NAMALWA (cell line): Measurements from ENCODE around the gene TAF13.
"Not testable (repeated sequence)": the region's sequence is repeated elsewhere in the genome, so short reads cannot be mapped to it uniquely, and the experiment has no call there.

Experiments
- DNase-seq: peaks from one replicate; pipeline ENCODE4 v3.0.0-alpha.2; 2015; ENCODE audit warnings: low spot score

The TAF13 gene

DNA sequence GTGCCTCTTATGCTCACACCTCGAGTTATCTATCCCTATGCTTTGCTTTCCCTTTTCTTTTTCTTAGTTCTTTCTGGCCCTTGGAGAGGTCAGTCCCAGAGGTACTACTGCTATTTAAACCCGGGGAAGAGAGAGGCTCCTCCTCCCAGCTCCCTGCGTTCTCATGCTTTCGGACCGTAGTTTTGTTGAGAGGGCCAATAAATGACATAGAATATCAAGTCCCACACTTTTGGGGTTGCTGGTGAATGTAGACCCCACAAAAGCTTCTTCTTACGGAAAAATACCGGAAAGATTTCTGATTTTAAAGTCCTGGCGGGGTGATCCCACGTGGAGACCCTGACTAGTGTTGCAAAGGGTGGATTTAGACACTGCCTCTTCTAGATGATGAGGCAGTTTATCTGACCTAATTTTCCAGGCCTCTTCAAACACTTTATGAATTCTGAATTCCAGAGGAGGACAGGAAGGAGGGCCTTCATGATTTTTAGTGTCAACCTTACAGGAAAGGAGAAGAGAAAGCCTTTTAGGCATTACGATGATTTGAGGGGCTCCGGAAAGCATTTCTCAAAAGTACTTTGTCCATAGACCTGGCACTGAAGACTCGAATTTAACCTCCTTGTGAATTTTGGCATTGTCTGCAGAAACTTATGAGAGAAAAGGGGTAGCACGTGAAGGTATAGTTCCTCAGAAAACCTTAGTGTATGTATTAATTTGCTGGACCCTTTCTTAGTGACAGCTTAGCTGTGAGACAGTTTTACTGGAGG, 15.5 kb upstream of the TAF13 start:
- DNase-seq, result peak; percentile 78

DNA sequence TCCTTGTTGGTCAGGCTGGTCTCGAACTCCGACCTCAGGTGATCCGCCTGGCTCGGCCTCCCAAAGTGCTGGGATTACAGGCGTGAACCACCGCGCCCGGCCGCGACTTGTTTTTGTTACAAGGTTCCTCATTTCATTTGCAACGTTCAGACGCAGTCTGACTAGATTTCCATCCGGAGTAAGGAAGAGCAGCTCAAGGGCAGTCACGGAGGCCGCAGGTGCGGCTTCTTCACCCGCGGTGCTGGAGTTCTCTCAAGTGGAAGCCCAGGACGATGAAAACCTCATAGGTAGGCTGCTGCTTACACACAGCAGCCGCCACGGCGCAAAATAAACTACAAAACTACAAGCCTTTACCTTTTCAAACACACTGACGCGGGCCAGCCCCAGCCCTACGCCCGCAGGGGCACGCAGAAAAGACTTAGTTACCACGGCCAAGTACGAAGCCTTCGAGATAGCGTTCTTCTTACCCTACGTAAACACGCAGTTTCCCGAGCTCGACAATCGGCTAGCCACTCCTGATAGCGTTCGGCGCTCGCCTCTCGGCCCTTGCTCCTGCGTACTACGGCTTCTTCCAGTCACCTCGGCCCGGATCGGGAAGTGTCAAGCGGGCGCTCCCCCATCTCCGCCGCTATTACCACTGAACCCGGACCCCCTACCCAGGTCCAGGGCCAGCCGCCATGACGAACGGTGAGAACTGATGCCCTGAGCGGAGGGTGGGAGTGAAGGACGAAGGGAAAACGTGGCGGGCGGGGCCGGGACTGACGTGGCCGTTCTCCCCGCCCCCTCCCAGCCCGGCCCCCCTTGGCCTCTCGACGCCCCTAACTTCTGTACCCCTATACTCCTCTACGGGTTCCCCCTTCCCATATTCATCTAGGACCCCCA, 14.6 kb upstream of the TAF13 start, which contains the start of gene TMEM167B:
Gene TMEM167B, plus strand, starts transcription at position 569 of the 882 bp plus-strand sequence. Its CDS starts 109 bp downstream, at position 678.
- peak; percentile 95 for DNase-seq

DNA sequence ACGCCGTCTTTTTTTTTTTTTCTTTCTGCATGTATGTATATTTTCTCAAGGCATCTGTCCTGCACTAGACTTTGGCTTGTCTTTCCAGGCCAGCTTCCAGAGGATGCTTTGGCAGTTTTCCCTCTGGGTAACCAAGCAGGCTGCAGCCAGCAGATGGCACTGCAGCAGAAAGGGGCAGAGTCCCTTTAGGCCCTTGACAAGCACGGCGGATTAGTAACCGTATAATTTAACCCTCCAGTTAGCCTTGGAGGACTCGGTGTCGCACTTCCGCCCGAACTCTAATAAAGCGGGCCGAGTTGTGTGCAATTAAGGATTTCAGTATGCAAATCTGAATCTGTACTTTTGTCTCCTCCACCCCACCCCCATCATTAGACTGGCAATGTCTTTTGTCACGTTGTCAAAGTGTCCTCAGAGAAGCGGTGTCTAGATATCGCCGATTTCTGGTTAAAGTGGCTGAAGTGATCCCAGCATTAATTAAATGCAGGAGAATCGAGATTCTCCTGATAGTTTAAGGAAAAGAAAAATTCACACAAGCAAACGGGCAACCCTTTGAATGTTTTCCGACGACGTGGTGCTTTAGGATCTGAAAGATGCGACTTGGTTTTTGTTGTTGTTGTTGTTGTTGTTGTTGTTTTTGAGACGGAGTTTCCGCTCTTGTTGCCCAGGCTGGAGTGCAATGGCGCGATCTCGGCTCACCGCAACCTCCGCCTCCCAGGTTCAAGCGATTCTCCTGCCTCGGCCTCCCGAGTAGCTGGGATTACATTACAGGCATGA, 13.6 kb upstream of the TAF13 start:
- peak; percentile 82 for DNase-seq

DNA sequence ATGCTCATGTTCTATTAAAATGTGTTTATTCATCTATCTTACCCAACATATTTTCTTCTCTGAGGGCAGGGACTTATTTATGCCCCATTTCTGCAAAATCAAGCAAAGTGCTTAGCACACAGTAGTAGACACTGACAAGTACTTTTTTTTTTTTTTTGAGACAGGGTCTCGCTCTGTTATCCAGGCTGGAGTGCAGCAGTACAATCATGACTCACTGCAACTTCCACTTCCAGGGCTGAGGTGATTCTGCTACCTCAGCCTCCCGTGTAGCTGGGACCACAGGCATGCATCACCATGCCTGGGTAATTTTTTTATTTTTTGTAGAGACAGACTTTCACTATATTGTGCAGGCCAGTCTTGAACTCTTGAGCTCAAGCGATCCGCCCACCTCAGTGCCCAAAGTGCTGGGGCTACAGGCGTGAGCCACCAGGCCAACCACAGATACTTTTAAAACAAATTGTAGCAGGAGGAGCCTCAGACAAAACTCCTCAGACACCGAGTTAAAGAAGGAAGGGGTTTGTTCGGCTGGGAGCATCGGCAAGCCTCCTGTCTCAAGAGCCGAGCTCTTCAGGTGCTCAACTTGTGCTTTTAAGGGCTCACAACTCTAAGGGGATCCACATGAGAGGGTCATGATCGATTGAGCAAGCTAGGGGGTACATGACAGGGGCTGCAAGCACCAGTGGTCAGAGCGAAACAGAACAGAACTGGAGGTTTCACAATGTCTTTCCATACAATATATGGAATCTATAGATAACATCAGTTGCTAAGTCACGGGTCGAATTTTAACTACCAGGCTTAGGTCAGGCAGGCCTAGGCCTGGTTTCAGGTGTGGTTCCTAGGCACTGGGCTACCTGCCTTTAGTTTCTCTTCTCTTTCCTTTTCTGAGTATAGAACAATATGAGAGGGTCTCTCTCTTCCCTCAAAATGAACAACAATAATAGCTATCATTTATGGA, 9.0 kb upstream of the TAF13 start:
- no peak for DNase-seq

DNA sequence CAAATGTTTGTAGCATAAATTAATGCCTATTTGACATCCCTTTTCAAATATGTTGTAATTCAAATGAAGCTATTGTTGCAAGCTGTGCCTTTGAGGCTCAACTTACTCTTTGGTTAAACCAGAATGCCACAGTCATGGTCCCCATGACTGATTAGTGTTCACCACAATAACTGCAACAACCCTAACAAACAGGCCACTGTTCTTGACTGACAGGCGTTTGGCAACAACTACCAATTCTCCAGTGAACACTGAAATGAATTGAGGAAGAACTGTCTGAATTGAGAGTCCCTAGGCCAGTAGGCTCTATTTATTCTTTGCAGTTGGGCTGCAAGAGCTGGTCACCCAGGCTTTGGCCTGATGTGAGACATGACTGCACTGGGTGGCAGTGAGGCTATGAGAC, 8.1 kb upstream of the TAF13 start:
- DNase-seq, result no peak

DNA sequence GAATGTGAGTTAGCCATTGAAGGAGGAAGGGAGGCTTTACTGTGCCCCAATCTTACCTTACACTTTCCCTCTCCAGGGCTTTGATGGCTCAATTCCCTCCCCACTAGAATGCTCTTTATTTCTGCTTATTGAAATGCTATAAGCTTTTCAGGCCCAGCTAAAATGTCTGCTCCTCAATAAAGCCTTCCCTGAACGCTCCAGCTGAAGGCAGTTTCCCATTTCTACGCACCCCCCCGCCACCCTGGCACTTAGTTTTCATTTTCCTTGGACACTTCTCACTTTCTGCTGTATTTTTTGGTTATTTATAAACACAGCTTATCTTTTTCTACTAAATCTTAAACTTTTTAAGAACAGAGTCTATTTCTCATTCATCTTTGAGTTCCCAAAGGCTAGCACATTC, 7.7 kb upstream of the TAF13 start:
- no peak for DNase-seq

DNA sequence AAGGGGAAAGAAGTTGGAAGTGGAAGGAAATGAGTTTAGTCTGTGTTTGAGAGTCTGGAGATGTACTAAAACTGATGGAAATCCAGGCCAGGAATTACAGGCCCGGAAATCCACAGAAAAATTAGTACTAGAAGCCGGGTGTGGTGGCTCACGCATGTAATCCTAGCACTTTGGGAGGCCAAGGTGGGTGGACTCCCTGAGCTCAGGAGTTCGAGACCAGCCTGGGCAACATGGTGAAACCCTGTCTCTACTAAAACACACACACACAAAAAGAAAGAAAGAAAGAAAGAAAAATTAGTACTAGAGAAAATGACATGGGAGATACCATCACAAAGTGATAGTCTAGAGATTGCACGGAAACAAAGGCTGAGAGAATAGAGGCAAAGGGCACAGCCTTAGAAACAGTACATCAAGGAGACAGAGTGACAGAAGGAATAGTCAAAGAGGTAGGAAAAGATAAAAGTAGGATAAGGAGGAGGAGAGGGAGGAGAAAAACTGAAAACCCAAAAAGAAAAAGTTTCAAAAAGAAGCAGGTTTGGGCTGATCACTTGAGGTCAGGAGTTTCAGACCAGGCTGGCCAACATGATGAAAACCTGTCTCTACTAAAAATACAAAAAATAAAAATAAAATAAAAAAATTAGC, 4.8 kb upstream of the TAF13 start:
- no peak for DNase-seq

DNA sequence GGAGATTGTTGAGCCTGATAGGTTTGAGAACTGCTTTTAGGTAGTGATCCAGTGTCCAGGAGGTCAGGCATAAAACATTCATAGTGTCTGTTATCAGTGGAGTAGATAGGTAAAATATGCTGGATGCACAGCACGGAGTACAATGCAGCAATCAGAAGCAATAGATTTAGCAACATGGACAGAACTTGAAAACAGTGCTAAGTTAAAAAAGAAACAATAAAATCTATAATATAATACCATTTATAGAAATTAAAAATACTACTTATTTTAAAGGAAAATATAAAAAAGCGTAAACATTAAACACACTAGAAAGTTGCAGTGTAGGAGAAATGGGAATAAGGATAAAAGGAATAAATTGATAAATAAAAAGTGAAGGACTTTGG, 3.4 kb upstream of the TAF13 start:
- no peak for DNase-seq

DNA sequence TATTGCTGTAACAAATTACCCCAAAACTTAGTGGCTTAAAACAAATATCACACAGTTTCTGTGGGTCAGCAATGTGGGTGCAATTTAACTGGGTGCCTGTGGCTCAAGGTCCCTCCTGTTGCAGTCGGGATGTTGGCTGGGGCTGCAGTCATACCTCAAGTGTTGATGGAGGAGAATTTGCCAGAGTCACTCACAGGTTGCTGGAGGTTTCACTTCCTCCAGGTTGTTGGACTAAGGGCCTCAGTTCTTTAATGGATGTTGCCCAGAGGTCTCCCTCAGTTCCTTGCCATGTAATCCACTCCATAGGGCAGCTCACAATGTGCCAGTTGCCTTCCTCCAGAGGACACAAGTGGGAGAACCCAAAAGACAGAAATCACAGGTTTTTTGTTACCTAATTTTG, 2.5 kb upstream of the TAF13 start:
- peak; percentile 38 for DNase-seq

DNA sequence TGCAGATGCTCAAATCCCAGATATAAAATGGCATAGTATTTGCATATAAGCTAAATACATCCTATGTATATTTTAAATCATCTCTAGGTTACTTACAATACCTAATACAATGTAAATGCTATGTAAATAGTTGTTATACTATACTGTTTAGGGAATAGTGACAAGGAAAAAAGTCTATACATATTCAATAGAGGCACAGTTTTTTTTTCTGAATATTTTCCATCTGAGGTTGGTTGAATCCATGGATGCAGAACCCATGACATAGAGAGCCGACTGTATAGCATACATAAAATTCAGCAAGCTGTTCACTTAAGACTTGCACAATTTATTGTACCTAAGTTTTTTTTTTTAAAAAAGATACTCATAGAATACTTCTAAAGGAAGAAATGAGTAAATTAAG, 6.5 kb downstream of the TAF13 start:
- DNase-seq, result no peak

DNA sequence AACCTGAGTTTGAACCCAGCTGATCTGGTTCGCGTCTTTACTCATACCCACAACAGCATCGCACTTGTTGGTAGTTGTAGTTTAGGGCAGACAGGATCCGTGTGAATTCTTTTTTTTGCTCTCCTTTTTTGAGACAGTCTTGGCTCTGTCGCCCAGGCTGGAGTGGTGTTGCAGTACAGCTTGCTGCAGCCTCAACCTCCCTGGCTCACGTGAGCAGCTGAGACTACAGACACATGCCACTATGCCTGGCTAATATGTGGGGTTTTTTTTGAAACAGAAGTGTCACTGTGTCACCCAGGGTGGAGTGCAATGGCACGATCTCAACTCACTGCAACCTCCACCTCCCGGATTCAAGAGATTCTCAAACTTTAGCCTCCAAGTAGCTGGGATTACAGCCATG, 7.9 kb downstream of the TAF13 start:
- no peak for DNase-seq

DNA sequence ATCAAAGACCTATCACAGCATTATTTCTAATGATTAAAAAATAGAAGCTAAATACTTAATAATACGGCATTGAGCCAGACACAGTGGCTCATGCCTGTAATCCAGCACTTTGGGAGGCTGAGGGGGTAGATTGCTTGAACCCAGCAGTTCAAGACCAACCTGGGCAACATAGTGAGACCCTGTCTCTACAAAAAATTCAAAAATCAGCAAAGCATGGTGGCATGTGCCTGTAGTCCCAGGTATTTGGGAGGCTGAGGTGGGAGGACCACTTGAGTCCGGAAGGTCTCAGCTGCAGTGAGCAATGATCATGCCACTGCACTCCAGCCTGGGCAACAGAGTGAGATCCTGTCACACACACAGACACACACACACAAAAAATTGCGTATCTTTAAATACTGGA, 10.7 kb downstream of the TAF13 start:
- DNase-seq, result no peak

DNA sequence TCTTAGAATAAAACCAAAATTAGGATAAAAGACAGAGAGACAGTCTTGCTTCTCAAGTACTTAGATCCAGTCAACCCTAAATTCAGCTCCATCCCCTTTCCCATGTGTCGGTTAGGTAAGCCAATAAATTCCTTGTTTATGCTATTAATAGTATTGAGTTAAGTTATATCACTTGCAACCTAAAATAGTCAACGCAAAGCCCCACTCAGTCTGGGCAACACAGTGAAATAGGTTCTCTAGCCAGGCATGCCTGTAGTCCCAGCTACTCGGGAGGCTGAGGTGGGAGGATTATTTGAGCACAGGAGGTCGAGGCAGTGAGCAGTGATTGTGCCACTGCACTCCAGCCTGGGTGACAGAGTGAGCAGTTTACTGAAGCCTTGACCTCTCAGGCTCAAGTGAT, 14.6 kb downstream of the TAF13 start:
- no peak for DNase-seq

DNA sequence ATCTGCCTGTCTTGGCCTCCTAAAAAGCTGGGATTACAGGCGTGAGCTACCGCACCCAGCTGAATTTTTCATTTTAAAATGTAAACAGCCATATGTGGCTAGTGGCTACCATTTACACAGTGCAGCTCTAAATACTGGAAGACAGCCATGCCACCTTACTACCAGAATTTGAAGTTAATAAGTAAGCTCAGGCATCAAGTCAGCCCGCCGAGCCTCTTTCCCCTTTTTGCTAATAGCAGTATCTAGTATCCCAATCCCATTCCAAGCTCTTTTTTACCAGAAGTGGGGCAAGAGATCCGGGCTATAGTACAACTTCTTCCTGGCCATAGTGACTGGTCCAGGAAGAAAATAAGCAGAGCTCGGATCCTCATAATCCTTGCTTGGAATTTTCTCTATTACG, 15.1 kb downstream of the TAF13 start:
- no peak for DNase-seq

DNA sequence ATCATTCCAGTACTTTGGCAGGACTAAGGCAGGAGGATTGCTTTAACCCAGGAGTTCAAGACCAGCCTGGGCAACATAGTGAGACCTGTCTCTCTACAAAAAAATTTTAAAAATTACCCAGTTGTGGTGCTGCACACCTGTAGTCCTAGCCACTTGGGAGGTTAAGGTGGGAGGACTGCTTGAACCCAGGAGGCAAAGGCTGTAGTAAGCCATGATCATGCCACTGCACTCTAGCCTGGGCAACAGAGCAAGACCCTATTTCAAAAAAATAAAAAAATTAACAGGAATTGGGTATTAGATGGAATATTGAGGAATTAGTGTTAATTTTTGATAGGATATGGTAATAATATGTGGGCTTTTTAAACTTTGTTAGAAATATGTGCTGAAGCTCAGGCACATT, 16.8 kb downstream of the TAF13 start:
- DNase-seq, result no peak

DNA sequence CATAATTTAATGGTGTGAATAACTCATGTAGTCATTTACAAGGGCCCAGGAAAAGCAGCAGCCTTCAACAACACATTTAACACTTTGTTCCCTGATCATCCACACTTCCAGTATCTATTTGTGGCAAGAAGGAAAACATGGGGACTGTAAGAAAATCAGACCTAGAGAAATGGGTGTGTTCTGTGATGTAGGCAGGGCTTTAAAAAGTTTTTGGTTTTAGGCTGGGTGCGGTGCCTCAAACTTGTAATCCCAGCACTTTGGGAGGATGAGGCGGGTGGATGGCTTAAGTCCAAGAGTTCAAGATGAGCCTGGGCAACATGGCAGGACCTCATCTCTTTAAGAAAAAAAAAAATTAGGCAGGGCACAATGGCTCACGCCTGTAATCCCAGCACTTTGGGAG, 19.7 kb downstream of the TAF13 start:
- no peak for DNase-seq

DNA sequence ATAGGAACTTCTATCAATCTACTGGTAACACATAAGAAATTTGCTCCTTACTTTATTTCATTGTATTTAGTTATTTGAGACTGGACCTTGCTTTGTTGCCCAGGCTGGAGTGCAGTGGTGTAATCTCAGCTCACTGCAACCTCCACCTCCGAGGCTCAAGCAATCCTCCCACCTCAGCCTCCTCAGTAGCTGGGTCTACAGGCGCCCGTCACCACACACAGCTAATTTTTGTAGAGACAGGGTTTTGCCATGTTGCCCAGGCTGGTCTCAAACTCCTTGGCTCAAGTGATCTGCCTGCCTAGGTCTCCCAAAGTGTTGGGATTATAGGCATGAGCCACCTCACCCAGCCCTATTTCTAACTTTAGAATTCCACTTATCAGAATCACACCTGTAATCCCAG, 23.7 kb downstream of the TAF13 start:
- DNase-seq, result not testable (repeated sequence)

DNA sequence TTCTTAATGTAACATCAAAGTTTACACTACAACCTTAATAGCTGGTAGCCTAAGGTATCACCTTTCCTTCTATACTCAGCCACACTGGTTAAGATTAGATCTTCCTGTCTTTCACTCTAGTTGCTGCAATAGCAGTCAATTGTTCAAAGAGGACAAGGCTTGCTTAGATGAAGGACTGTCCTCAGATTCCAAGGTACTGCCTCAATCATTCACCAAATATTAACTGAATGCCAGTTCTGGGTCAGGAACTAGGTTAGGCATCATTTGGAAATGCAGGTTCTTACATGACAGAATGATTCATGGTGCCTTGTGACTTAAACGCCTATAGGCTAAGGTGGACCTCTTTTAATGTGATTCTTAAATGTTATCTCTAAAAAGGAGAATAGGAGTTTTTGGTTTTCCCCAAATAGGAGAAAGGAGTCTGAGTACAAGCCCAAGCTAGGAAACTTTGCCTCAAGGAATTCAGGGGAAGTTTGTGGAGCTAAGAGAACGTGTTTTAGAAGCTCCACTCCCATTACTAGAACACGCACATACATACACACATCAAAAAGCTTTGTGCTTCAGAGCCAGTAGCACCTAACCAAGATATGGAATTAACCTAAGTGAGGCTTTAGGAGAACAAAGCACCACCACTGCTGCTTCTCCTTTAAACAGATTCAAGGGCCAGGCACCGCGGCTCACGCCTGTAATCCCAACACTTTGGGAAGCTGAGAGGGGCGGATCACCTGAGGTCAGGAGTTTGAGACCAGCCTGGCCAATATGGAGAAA, 25.4 kb downstream of the TAF13 start:
- no peak for DNase-seq

DNA sequence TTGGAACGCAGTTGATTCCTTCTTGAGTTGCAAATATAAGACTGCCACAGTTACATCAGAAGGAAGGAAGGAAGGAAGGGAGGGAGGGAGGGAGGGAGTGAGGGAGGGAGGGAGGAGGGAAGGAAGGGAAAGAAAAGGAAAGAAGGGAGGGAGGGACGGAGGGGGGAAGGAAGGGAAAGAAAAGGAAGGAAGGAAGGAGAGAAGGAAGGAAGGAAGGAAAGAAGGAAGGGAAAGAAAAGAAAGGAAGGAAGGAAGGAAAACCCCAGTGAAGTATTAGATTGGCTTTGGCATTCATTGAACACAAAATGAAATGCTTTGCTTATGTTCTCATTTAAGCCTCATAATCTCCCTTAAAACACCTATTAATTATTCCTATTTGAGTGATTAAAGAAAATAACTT, 27.5 kb downstream of the TAF13 start:
- no peak for DNase-seq

DNA sequence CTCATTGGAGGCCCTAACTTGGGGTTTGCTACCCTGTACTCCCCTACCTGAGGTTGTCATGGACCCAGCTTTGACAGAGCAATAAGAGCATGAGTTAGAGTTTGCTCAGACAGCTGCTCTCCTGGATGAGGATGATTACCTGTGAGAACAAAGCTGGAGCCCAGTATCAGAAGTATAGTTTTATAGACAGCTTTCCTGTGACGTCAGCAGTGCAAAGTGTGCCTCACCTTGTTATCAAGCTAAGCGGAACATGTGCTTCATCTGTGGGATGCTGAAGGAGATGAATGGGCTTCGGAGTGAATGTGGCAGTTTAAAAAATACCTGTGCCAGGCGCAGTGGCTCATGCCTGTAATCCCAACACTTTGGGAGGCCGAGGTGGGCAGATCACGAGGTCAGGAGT, 28.5 kb downstream of the TAF13 start:
- no peak for DNase-seq
